RWPE2 (cell line): ENCODE measurements around the gene C22orf23.

Experiments
- ATAC-seq: fragments of 200-7000 bp; cut with Tn5 transposase; 3 replicates; pipeline ENCODE4 v1.9.1; 2021; ENCODE audit warnings: low read depth
- DNase-seq: peaks from one replicate; pipeline ENCODE4 v3.0.0-alpha.2; 2020; ENCODE audit warnings: low spot score
- H3K27ac ChIP-seq: fragments of 450-650 bp; 2 replicates; pipeline ENCODE4 v1.5.1; 2017; ENCODE audit warnings: mild to moderate bottlenecking; ENCODE audit not compliant: poor library complexity, severe bottlenecking
- H3K27me3 ChIP-seq: fragments of 250-450 bp; sonication (Bioruptor Pico); 2 replicates; pipeline ENCODE4 v1.5.1; 2021; ENCODE audit warnings: mild to moderate bottlenecking, moderate library complexity; ENCODE audit not compliant: insufficient read depth, poor library complexity, severe bottlenecking
- H3K36me3 ChIP-seq: fragments of 250-450 bp; sonication (Bioruptor Pico); 2 replicates; pipeline ENCODE4 v1.5.1; 2020; ENCODE audit warnings: low read depth, mild to moderate bottlenecking, moderate library complexity
- H3K4me1 ChIP-seq: fragments of 250-450 bp; sonication (Bioruptor Pico); 2 replicates; pipeline ENCODE4 v1.5.1; 2021; ENCODE audit warnings: mild to moderate bottlenecking, moderate library complexity; ENCODE audit not compliant: insufficient read depth, poor library complexity, severe bottlenecking
- H3K4me3 ChIP-seq: fragments of 250-450 bp; sonication (Bioruptor Pico); 2 replicates; pipeline ENCODE4 v1.5.1; 2021; ENCODE audit warnings: mild to moderate bottlenecking, moderate library complexity; ENCODE audit not compliant: severe bottlenecking
- H3K9me3 ChIP-seq: fragments of 250-450 bp; sonication (Bioruptor Pico); 2 replicates; pipeline ENCODE4 v1.5.1; 2021; ENCODE audit warnings: mild to moderate bottlenecking, moderate library complexity; ENCODE audit not compliant: severe bottlenecking
- CTCF ChIP-seq: fragments of 450-650 bp; IDR thresholded peaks from one replicate; pipeline ENCODE4 v1.5.1; 2017; ENCODE audit warnings: mild to moderate bottlenecking, moderate library complexity; ENCODE audit not compliant: poor library complexity, severe bottlenecking

The C22orf23 gene

GRCh38 chr22:37982938-37983859 is 29.8 kb upstream of the C22orf23 start:
- H3K4me1 ChIP-seq, result no peaks in the 10 kb centered on the region
- no peaks in the 10 kb centered on the region for H3K9me3 ChIP-seq
- H3K27ac ChIP-seq, result no peak overlapping the region
- no peaks in the 10 kb centered on the region for H3K27me3 ChIP-seq
- no peaks in the 10 kb centered on the region for H3K36me3 ChIP-seq
- DNase-seq (no peak), ATAC-seq (no peak)
- no peak for TF ChIP-seq CTCF
- no peak overlapping the region for H3K4me3 ChIP-seq

DNA sequence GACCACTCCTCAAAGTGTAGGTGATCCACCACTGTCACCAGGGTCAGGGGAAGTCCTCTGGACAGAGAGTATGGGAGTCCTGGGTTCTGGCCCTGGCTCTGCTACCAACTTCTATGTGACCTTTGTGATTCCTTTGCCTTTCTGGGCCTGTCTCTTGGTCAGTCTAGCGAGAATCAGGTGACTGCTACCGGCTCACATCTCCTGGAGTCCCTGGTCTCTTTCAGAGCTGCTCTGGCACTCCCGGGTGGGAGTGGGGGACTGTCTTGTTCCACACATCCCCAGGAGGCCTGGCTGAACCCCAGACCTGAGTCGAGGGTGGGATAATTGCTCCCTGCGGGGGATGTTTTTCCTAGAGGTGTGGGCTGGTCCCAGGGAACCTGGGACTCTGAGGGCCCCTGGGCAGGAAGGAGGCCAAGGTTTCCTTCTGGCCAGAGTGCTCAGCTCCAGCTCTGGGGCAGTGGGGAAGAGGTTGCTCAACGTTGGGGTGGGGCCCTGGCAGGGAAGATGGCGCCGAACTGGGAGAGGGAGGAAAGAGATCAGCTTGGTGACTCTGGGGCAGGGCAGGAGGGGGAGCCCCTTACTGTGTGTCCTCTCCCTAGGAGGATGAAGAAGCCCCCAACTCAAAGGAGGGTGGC is 28.9 kb upstream of the C22orf23 start:
- no peaks in the 10 kb centered on the region for H3K27me3 ChIP-seq
- no peak overlapping the region for H3K27ac ChIP-seq
- H3K4me3 ChIP-seq, result no peak overlapping the region
- ATAC-seq (no peak), DNase-seq (no peak)
- no peak for TF ChIP-seq CTCF
- no peaks in the 10 kb centered on the region for H3K9me3 ChIP-seq
- H3K4me1 ChIP-seq, result no peaks in the 10 kb centered on the region
- no peaks in the 10 kb centered on the region for H3K36me3 ChIP-seq

DNA sequence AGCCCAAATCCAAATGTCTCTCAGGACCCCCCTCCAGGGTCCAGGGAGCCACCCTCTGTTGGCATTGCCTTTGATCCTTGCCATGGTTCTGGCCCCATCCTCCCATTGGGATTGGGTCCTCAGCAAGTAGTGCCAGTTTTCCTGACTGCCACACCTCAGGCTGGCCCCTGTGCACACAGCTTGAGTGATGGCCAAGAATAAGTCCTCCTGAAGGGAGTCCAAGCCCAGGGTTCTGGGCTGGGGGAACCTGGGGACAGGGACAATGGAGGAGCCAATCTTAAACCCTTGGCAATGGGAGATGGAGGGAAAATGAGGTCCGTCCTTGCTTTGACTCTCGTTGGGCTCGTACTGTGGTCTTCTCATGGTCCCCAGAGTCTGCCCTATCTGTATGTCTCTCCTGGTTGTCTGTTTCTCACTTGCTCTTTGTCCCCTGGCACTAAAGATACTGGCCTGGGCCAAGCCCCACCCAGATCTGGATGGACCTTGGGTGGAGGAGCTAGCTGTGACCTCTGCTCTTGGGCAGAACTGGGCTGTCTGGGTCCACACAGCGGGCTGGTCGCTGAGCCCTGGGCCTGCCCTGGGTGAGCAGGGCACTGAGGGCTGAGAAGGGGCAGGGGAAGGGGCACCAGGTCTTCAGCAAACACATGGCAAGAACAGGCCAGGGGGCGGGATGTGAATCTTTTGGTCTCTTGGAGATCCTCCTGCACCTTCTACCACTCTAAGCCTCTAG is 28.0 kb upstream of the C22orf23 start:
- H3K4me3 ChIP-seq, result no peak overlapping the region

GRCh38 chr22:37979782-37980181 is 26.4 kb upstream of the C22orf23 start:
- no peaks in the 10 kb centered on the region for H3K36me3 ChIP-seq
- TF ChIP-seq CTCF, result no peak
- no peak overlapping the region for H3K4me3 ChIP-seq
- H3K9me3 ChIP-seq, result no peaks in the 10 kb centered on the region
- DNase-seq (no peak), ATAC-seq (no peak)
- H3K27ac ChIP-seq, result no peak overlapping the region
- H3K27me3 ChIP-seq, result no peaks in the 10 kb centered on the region
- H3K4me1 ChIP-seq, result no peaks in the 10 kb centered on the region

More for the DNA sequence above, 28.0 kb upstream of the C22orf23 start:
- Histone ChIP-seq H3K27ac (no peak overlapping the region), H3K27me3 (no peaks in the 10 kb centered on the region), H3K36me3 (no peaks in the 10 kb centered on the region), H3K4me1 (no peaks in the 10 kb centered on the region), H3K9me3 (no peaks in the 10 kb centered on the region)
- DNase-seq (no peak), ATAC-seq (no peak)
- no peak for TF ChIP-seq CTCF
